HepG2 (cell line): ENCODE data around the gene MTO1. TPM values are rescaled to one million over a fixed set of nuclear protein-coding genes. Genes with fewer than 3 reads are reported as not detected.
"Not testable (repeated sequence)": the region's sequence is repeated elsewhere in the genome, so short reads cannot be mapped to it uniquely, and the experiment has no call there.

ENCODE experiments used
- ATAC-seq: fragments of 200-7000 bp; cut with Tn5 transposase; 3 replicates; pipeline ENCODE4 v1.9.1; 2020; ENCODE audit warnings: mild to moderate bottlenecking, moderate library complexity
- BruUV-seq: library from RNA; stranded (reverse); fragments of 400-500 nt; replicated peaks from 2 replicates; lab custom pipeline; 2021; lab: Mats Ljungman, UMichigan
- CTCF ChIA-PET: fragments of 300-600 bp; formaldehyde crosslinking; extraction: SDS; loops from one replicate; lab custom pipeline; 2021; ENCODE audit warnings: low total read pairs, inconsistent platforms, low intra/inter-chr PET ratio; lab: Yijun Ruan, JAX
- POLR2A ChIA-PET: fragments of 350-600 bp; sonication (Branson Sonifier 250); formaldehyde crosslinking; loops from one replicate; lab custom pipeline; 2020; ENCODE audit warnings: antibody characterized with exemption, inconsistent platforms; lab: Yijun Ruan, JAX
- DNase-seq: peaks from one replicate; pipeline ENCODE4 v3.0.0-alpha.2; 2015; ENCODE audit warnings: low spot score
- FAIRE-seq: peaks from 3 replicates; lab custom pipeline; 2011; peaks lifted over from hg19 to GRCh38; lab: Jason Lieb, UNC
- H2AFZ ChIP-seq: one replicate; pipeline ENCODE4 v1.6.1; 2011; ENCODE audit warnings: low read length, inconsistent platforms
- H3K27ac ChIP-seq: fragments of 300-600 bp; 3 replicates; pipeline ENCODE4 v1.8.0; 2011; ENCODE audit warnings: mixed run types, mild to moderate bottlenecking, mixed read lengths, low read length, inconsistent platforms; ENCODE audit not compliant: insufficient read depth; ENCODE audit errors: extremely low read length
- H3K27me3 ChIP-seq, 2 experiments: fragments of 200-600 bp in 1 of 2; 2 replicates in 1 of 2; 3 replicates in 1 of 2; pipeline versions ENCODE4 v1.6.0 to v1.8.0; 2011; ENCODE audit warnings: low read length in 2 of 2, mild to moderate bottlenecking in 2 of 2, moderate library complexity in 2 of 2, inconsistent platforms in 1 of 2; ENCODE audit not compliant: insufficient read depth in 2 of 2, control insufficient read depth in 1 of 2
- H3K36me3 ChIP-seq, 2 experiments: fragments of 200-600 bp in 1 of 2; replicated peaks in 1 of 2; 2 replicates in 1 of 2; 3 replicates in 1 of 2; pipeline versions ENCODE4 v1.5.1 to v1.8.0; 2011; ENCODE audit warnings: low read length in 2 of 2, inconsistent platforms in 1 of 2; ENCODE audit not compliant: insufficient read depth in 2 of 2, control insufficient read depth in 1 of 2
- H3K4me1 ChIP-seq: 2 replicates; pipeline ENCODE4 v1.5.1; 2012; ENCODE audit warnings: low read length, inconsistent platforms; ENCODE audit not compliant: insufficient read depth
- H3K4me2 ChIP-seq: 2 replicates; pipeline ENCODE4 v1.6.0; 2011; ENCODE audit warnings: low read depth, low read length, inconsistent platforms
- H3K4me3 ChIP-seq, 3 experiments: fragments of 200-600 bp in 1 of 3; sonication (generic), shearing (Covaris generic) in 1 of 3; replicated peaks in 1 of 3; 2 replicates each; pipeline ENCODE4 v1.5.1; 2011 to 2016; ENCODE audit warnings: low read length in 3 of 3, inconsistent platforms in 2 of 3, low read depth in 2 of 3, mild to moderate bottlenecking in 2 of 3, control low read depth in 1 of 3, mixed read lengths in 1 of 3; ENCODE audit not compliant: insufficient read depth in 1 of 3
- H3K79me2 ChIP-seq: one replicate; pipeline ENCODE4 v1.6.1; 2011; ENCODE audit warnings: low read length, inconsistent platforms; ENCODE audit not compliant: insufficient read depth
- H3K9ac ChIP-seq: 2 replicates; pipeline ENCODE4 v1.6.0; 2011; ENCODE audit warnings: mild to moderate bottlenecking, low read depth, low read length, inconsistent platforms; ENCODE audit not compliant: insufficient read depth
- H3K9me3 ChIP-seq: 2 replicates; pipeline ENCODE4 v1.5.1; 2012; ENCODE audit warnings: mild to moderate bottlenecking, low read length
- H4K20me1 ChIP-seq: 2 replicates; pipeline ENCODE4 v1.6.0; 2011; ENCODE audit warnings: inconsistent platforms, mild to moderate bottlenecking, low read length, moderate library complexity; ENCODE audit not compliant: insufficient read depth
- AFF4 ChIP-seq: sonication (generic); formaldehyde crosslinking; IDR thresholded peaks from 2 replicates; pipeline ENCODE4 v1.4.0; 2020; ENCODE audit warnings: missing genetic modification reagents
- DMAP1 ChIP-seq: IDR thresholded peaks from 2 replicates; pipeline ENCODE4 v1.6.1; 2016
- PAF1 ChIP-seq: IDR thresholded peaks from 2 replicates; pipeline ENCODE4 v1.6.1; 2016; ENCODE audit warnings: missing genetic modification reagents, missing compliant biosample characterization
- POLR2A ChIP-seq, 2 experiments: IDR thresholded peaks; 2 replicates each; pipeline ENCODE4 v1.6.1; 2011; ENCODE audit warnings: low read depth in 2 of 2, low read length in 2 of 2, mild to moderate bottlenecking in 1 of 2, moderate library complexity in 1 of 2; ENCODE audit not compliant: insufficient read depth in 1 of 2
- POLR2G ChIP-seq: fragments of 200-400 bp; formaldehyde crosslinking; IDR thresholded peaks from 2 replicates; pipeline ENCODE4 v1.6.1; 2018; ENCODE audit warnings: mild to moderate bottlenecking, low read depth, low read length, moderate library complexity
- RBAK ChIP-seq: sonication (generic); formaldehyde crosslinking; IDR thresholded peaks from 2 replicates; pipeline ENCODE4 v1.5.1; 2020; ENCODE audit warnings: mild to moderate bottlenecking, missing genetic modification reagents
- RBM22 ChIP-seq: fragments of 200-400 bp; formaldehyde crosslinking; optimal IDR thresholded peaks from 2 replicates; pipeline ENCODE3; 2017; ENCODE audit warnings: mild to moderate bottlenecking, low read length, moderate library complexity
- THAP7 ChIP-seq: sonication (generic); formaldehyde crosslinking; IDR thresholded peaks from 2 replicates; pipeline ENCODE4 v1.8.1; 2023; ENCODE audit warnings: mild to moderate bottlenecking, missing genetic modification reagents
- ZC3H13 ChIP-seq: sonication (generic); formaldehyde crosslinking; IDR thresholded peaks from 2 replicates; pipeline ENCODE4 v1.8.1; 2023; ENCODE audit warnings: mild to moderate bottlenecking, missing genetic modification reagents, moderate library complexity
- ZNF3 ChIP-seq: IDR thresholded peaks from 2 replicates; pipeline ENCODE4 v1.7.0; 2017; ENCODE audit warnings: inconsistent platforms
- ZSCAN12 ChIP-seq: sonication (generic); formaldehyde crosslinking; IDR thresholded peaks from 2 replicates; pipeline ENCODE4 v1.9.0; 2021; ENCODE audit warnings: mild to moderate bottlenecking, missing genetic modification reagents
- WGBS: methylation state at CpG from one replicate; pipeline ENCODE4 v1.1.6; 2017; ENCODE audit warnings: low lambda C conversion rate; 5-methylcytosine and 5-hydroxymethylcytosine counted together
- in situ Hi-C: cut with HindIII; loops from 2 replicates; pipeline ENCODE4 v1.10.0; 2017; ENCODE audit warnings: low pct_unique_long_range_greater_than_20kb; ENCODE audit not compliant: extremely low pct_ligation_motif_present
- intact Hi-C: fragments of 100-400 bp; cut with micrococcal nuclease; formaldehyde crosslinking; loops from one replicate; pipeline ENCODE4 v1.10.0; 2022; ENCODE audit not compliant: unreplicated experiment
- polyA plus RNA-seq, 8 experiments: library from polyadenylated mRNA; depleted of rRNA in 3 of 8; stranded (reverse) in 7 of 8; unstranded in 1 of 8; fragments of >200 nt; fragmentation: Illumina TruSeq in 4 of 8; extraction: Trizol in 4 of 8; gene quantifications; 2 replicates each; pipeline versions ENCODE4 v1.2.1 to v1.2.3, GENCODE V29; 2011 to 2016; ENCODE audit warnings: low read depth in 4 of 8, missing spikeins in 1 of 8, mixed read lengths in 1 of 8; ENCODE audit not compliant: insufficient read depth in 1 of 8
- total RNA-seq, 5 experiments: library from RNA; depleted of rRNA; stranded (reverse); fragments of >200 nt; fragmentation: Illumina TruSeq; extraction: Trizol; gene quantifications; 2 replicates each; pipeline ENCODE4 v1.2.3, GENCODE V29; 2016; ENCODE audit warnings: low read depth in 1 of 5

MTO1 gene
- total and polyA plus RNA-seq, 2 of the 13 experiments (the other 11 are each of a cell fraction or from before 2014, with no cell fraction given): 21.1 to 45.3 TPM

- TF ChIP-seq THAP7 (CRISPR knock-in tag) (no peak), ZNF3 (CRISPR knock-in tag) (no peak), ZSCAN12 (CRISPR knock-in tag) (no peak), DMAP1 (CRISPR knock-in tag) (no peak), POLR2A (IDR thresholded peaks at IDR 0.05; ENCODE audit: insufficient read depth in 1 of 2, low read depth in 2 of 2, low read length in 2 of 2) (peak; percentile 65 to 86; a peak in 3 of 4 replicates), RBAK (CRISPR knock-in tag) (no peak)
Measured at GRCh38 chr6:73516514-73517489, 55.3 kb downstream of the MTO1 start (continued).

GRCh38 chr6:73518100-73518981, 56.8 kb downstream of the MTO1 start:
- H2AFZ ChIP-seq, DNase-seq, BruUV-seq, in situ Hi-C loops, CTCF ChIA-PET, ATAC-seq, H3K9me3 ChIP-seq, intact Hi-C loops, FAIRE-seq, H3K27me3 ChIP-seq: not testable (repeated sequence)
- H3K36me3 ChIP-seq: peaks cover 7 to 33% of the 10 kb centered on the region in 2 experiments
- peak overlapping the region; percentile 88 for H3K4me2 ChIP-seq
- H4K20me1 ChIP-seq: peaks cover 55% of the 10 kb centered on the region
- H3K79me2 ChIP-seq: peaks cover 28% of the 10 kb centered on the region
- H3K27ac ChIP-seq: peak overlapping the region; percentile 100
- TF ChIP-seq PAF1: peak; percentile 17; the same call in 1 of the 2 replicates
- TF ChIP-seq AFF4 (CRISPR knock-in tag): 0 out of 2 replicates have a peak, but pooled peaks have one; percentile 49
- TF ChIP-seq POLR2A (IDR thresholded peaks at IDR 0.05; ENCODE audit: insufficient read depth in 1 of 2, low read depth in 2 of 2, low read length in 2 of 2): peak in 1 of 2 experiments; percentile 43; a peak in 3 of 4 replicates
- 0 out of 2 replicates have a peak, but pooled peaks have one; percentile 33 for TF ChIP-seq ZC3H13 (CRISPR knock-in tag)
- TF ChIP-seq POLR2G: peak; percentile 8; the same call in 1 of the 2 replicates
- TF ChIP-seq RBM22: peak; percentile 76
- peaks cover 39% of the 10 kb centered on the region for H3K4me1 ChIP-seq
- POLR2A ChIA-PET: interaction anchor here (0.9 to 6.5 kb wide), 5 partner anchors 48 to 135 kb away, joined by 3 to 130 read pairs (median 11); partner anchors contain the start of gene SLC17A5
- H3K9ac ChIP-seq: peak overlapping the region; percentile 100
- H3K4me3 ChIP-seq: peak overlapping the region; percentile 78 to 100 (median 97)
- 19% methylated on average over 11 of the region's 19 CpGs for WGBS
